Activated T-cell treated with anti-CD3 and anti-CD28 coated beads, Interleukin-2, amount 50 U/mL, for 4 hours (primary cell): ENCODE results near the gene SLC7A6OS. TPM values are rescaled to one million over a fixed set of nuclear protein-coding genes. Genes with fewer than 3 reads are reported as not detected.

Source experiments
- ATAC-seq, 2 donors: fragments of 200-7000 bp; cut with Tn5 transposase; one replicate each; pipeline ENCODE4 v1.10.0; 2021
- DNase-seq: peaks from one replicate; pipeline ENCODE4 v3.0.0-alpha.2; 2020
- H3K27me3 Mint-ChIP-seq: one replicate; pipeline ENCODE4 v1.8.0; 2021; ENCODE audit warnings: low read depth, mixed read lengths
- H3K36me3 Mint-ChIP-seq: one replicate; pipeline ENCODE4 v1.8.0; 2022; ENCODE audit warnings: mixed read lengths; ENCODE audit not compliant: insufficient read depth
- H3K4me1 Mint-ChIP-seq: one replicate; pipeline ENCODE4 v1.8.0; 2021; ENCODE audit warnings: low read depth, mixed read lengths
- H3K4me3 Mint-ChIP-seq: one replicate; pipeline ENCODE4 v1.8.0; 2021; ENCODE audit warnings: mild to moderate bottlenecking, moderate library complexity, mixed read lengths
- H3K9me3 Mint-ChIP-seq: one replicate; pipeline ENCODE4 v1.8.0; 2021; ENCODE audit warnings: mixed read lengths
- total RNA-seq, 3 donors: library from RNA; stranded (reverse); gene quantifications; one replicate each; pipeline ENCODE4 v1.2.1, GENCODE V29; 2021

Gene SLC7A6OS
- total RNA-seq, 3 donors from 2014 or later, result 19.0 to 27.6 (median 21.5) TPM

DNA sequence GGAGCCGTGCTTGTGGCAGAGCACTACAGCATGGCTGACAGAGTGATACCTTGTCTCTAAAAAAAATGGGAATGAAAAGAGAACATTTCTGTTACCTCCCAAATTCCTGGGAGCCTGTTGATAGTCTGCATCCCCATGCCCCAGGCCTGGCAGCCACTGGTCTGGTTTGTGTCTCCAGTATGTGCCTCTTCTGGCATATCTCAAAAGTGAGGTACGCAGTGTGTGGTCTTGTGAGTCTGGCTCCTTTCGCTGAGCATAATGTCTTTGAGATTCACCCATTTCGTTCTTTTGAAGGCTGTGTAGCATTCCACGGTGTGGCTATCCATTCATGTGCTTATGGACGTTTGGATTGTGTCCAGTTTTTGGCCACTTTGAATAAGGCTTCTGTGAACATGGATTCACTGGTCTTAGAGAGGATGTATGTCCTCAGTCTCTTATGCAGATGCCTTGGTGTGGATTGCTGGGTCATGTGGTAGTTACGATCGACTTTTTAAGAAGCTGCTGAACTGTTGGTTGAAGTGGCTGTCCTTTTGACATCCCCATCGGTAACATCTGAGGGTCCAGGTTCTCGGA lies 39.2 kb upstream of the SLC7A6OS start:
- Mint-ChIP-seq H3K27me3 (no peaks in the 10 kb centered on the region), H3K36me3 (peaks cover 55% of the 10 kb centered on the region), H3K4me3 (no peak overlapping the region)

DNA sequence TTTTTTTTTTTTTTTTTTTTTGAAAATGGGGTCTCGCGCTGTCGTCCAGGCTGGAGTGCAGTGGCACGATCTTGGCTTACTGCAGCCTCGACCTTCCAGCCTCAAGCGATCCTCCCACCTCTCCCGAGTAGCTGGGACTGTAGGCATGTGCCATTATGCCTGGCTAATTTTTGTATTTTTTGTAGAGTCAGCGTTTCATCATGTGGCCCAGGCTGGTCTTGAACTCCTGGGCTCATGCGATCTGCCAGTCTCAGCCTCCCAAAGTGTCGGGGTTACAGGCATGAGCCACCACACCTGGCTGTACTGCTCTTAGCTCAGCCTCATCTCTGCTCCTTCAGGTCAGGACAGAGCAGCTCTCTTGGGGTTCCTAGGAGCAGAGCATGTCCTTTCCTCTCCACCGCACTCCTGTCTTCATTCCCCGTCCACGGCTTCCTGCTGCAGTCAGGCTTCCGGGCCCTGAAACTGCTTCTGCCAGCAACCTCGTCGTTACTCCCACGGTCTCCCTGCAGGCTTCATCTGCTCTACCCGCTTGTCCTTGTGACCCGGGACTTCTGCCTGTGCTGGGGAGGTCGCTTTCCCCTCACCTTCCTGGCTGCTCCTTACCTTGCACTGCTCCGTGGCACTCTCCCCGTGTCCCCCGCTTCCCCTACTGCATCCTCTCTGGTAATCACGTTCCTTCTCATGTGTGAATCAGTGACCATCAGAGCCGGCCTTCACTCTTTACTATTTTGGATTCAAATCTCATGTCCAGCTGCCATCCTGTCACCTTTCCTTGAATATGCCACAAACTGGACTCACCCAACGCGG lies 38.1 kb upstream of the SLC7A6OS start:
- H3K27me3 Mint-ChIP-seq, result no peaks in the 10 kb centered on the region
- ATAC-seq, result no peak
- peaks cover 3% of the 10 kb centered on the region for H3K4me1 Mint-ChIP-seq
- H3K36me3 Mint-ChIP-seq, result peaks cover 51% of the 10 kb centered on the region
- H3K9me3 Mint-ChIP-seq, result no peaks in the 10 kb centered on the region
- DNase-seq, result no peak
- no peak overlapping the region for H3K4me3 Mint-ChIP-seq

More for the DNA sequence above, 39.2 kb upstream of the SLC7A6OS start:
- no peak for DNase-seq
- peaks cover 4% of the 10 kb centered on the region for H3K4me1 Mint-ChIP-seq
- H3K9me3 Mint-ChIP-seq, result no peaks in the 10 kb centered on the region
- ATAC-seq, result no peak

DNA sequence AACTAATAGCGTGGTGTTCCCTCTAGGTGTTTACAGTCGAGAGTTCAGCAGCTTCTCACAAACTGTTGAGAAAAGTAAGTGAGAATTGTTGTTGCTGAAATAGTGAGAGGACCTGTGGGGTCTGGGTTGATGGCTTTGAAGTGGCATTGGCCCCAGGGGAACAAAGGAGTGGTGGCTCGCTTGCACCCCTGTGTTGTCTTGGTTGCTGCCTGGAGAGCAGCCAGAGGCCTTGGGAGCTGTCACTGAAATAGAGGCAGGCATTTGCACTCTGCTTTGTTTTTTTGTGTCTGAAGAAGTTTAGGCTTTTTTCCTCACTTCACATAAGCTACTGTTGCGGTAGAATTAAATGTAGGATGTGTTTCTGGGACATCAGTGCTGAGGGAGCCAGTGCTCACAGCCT lies 36.9 kb upstream of the SLC7A6OS start:
- no peak for ATAC-seq
- Mint-ChIP-seq H3K4me1 (peaks cover 3% of the 10 kb centered on the region), H3K9me3 (no peaks in the 10 kb centered on the region), H3K36me3 (peaks cover 50% of the 10 kb centered on the region), H3K4me3 (no peak overlapping the region), H3K27me3 (no peaks in the 10 kb centered on the region)
- DNase-seq, result no peak

DNA sequence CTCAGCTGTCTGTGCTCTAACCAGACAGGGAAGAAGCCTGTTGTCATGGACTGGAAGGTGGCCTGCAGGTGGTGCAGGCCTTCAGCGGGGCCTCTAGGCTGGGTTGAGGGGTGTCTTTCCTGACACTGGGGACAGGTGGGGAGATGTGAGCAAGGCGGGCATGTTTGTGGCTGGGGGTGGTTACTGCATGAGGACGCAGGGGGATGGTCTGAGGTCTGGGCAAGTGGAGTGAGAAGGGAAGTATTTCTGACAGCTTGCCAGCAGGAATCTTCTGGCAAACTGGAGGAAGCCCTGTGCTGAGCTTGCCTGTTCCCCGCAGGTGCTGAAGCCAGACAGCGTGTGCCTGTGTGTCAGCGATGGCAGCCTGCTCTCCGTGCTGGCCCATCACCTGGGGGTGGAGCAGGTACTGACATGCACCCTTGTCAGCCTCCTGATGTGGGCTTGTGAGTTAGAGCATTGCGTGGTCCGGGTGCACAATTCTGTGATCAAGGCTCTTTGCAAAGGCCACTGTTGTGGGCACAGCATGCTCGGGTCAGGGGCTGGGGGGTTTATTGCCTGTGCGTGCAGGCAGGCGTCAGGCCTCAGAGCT lies 36.2 kb upstream of the SLC7A6OS start:
- Mint-ChIP-seq H3K9me3 (no peaks in the 10 kb centered on the region), H3K4me3 (no peak overlapping the region), H3K36me3 (peaks cover 50% of the 10 kb centered on the region), H3K4me1 (peaks cover 3% of the 10 kb centered on the region), H3K27me3 (no peaks in the 10 kb centered on the region)
- DNase-seq (no peak), ATAC-seq (no peak)

DNA sequence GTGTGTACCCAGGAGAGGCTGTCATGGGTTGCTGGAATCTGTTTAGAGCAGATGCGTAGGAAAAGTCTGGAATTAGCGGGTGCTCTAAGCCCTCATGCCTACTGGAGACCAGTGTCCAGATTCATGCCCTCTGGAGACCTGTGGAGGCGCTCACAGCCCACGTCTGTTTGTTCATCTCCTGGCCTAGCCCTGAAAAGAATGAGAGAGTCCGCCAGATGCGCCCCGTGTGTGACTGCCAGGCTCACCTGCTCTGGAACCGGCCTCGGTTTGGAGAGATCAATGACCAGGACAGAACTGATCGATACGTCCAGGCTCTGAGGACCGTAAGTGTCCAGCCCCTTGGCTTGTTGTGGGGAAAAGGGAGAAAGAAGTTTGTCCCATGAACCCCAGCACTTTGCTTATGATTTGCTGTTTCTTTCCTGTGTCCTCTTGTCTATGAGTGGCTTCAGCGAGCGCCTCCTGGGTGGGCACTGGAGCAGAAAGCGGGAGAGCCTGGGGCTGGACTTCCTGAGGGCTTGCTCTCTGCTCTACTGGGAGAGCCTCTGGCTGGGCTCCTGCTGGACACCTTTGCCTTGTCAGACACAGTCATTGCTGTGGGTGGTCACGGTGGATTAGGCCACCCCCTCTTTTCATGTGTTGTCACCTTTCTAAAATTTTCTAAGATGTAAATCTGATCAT lies 35.4 kb upstream of the SLC7A6OS start:
- H3K4me1 Mint-ChIP-seq, result peaks cover 3% of the 10 kb centered on the region
- H3K27me3 Mint-ChIP-seq, result no peaks in the 10 kb centered on the region
- ATAC-seq, result no peak
- no peak overlapping the region for H3K4me3 Mint-ChIP-seq
- H3K9me3 Mint-ChIP-seq, result no peaks in the 10 kb centered on the region
- DNase-seq, result no peak
- peaks cover 48% of the 10 kb centered on the region for H3K36me3 Mint-ChIP-seq

DNA sequence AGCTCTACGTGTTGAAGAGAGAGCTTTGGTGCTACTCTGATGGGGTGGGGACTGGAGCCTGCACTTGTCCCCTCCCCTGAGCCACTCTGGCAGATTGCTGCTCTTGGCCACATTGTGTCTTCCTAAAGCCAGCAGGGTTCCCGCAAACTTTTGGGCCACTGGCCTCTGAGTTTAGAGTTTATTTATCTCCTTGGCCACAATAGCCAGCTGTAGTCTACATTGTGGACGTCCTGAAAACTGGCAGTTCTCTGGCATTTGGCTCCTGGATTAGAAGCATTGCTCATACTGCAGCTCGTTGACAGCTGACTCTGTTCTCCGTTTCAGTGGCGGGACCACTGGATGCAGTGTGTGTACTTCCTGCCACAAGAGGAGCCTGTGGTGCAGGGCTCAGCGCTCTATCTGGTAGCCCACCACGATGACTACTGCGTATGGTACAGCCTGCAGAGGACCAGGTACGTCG lies 34.6 kb upstream of the SLC7A6OS start:
- H3K9me3 Mint-ChIP-seq, result no peaks in the 10 kb centered on the region
- H3K4me1 Mint-ChIP-seq, result peaks cover 3% of the 10 kb centered on the region
- ATAC-seq (peak; percentile 51 to 67), DNase-seq (no peak)
- no peaks in the 10 kb centered on the region for H3K27me3 Mint-ChIP-seq
- peaks cover 51% of the 10 kb centered on the region for H3K36me3 Mint-ChIP-seq
- H3K4me3 Mint-ChIP-seq, result no peak overlapping the region

DNA sequence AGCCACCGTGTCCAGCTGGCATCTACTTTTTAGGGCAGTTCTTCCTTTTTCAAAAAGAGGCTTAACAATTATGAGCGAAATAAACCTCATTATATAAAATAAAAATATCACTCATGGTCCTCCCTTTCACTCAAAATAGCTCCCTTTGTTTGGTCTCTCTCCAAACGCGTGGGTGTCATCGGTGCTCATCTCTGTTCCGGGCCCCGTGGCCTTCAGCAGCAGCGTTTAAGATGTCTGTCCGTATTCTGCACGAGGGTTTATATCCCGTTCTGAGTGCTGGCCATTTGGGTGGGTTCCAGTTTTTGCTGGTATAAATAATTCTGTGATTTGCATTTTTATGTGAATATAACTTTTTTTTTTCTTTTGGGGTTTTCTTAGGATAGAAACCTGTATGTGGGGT lies 33.5 kb upstream of the SLC7A6OS start:
- ATAC-seq (no peak), DNase-seq (no peak)
- peaks cover 55% of the 10 kb centered on the region for H3K36me3 Mint-ChIP-seq
- H3K4me3 Mint-ChIP-seq, result no peak overlapping the region
- H3K9me3 Mint-ChIP-seq, result no peaks in the 10 kb centered on the region
- H3K4me1 Mint-ChIP-seq, result peaks cover 3% of the 10 kb centered on the region
- no peaks in the 10 kb centered on the region for H3K27me3 Mint-ChIP-seq

DNA sequence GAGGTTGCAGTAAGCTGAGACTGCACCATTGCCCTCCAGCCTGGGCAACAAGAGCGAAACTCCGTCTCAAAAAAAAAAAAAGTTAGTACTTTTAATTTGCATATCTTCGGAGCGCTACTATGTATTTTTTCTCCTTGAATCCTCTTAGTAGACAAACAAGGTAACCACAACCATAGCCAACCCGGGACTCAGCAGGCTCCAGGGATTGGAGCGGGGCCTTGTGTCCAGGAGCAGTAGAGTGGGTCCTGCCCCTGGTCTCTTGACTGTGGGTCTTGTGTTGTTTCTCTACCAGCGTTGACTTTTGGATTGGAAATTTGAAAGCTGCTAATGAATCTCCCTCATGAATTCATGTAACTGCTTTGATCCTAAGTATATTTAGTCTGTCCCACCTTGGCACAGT lies 32.4 kb upstream of the SLC7A6OS start:
- peaks cover 3% of the 10 kb centered on the region for H3K4me1 Mint-ChIP-seq
- H3K36me3 Mint-ChIP-seq, result peaks cover 53% of the 10 kb centered on the region
- no peaks in the 10 kb centered on the region for H3K9me3 Mint-ChIP-seq
- H3K27me3 Mint-ChIP-seq, result no peaks in the 10 kb centered on the region
- DNase-seq, result no peak
- no peak overlapping the region for H3K4me3 Mint-ChIP-seq
- no peak for ATAC-seq

DNA sequence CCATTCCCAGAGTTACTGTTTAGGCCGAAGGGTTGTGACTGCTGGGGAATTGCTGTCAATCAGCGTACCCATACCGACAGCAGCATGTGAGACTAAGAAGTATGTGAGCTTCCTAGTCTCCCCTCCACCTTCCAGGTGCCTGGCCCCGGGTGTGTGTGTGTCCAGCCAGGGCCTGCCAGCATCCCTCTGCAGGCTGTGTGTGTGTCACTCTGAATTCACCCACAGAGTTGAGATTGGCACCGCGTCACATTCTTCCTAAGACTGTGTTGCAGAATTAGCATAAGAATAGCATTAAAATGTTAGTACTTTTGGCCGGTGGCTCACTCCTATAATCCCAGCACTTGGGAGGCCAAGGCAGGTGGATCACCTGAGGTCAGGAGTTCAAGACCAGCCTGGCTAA lies 31.9 kb upstream of the SLC7A6OS start:
- ATAC-seq, result no peak
- DNase-seq, result no peak
- no peak overlapping the region for H3K4me3 Mint-ChIP-seq
- no peaks in the 10 kb centered on the region for H3K9me3 Mint-ChIP-seq
- no peaks in the 10 kb centered on the region for H3K27me3 Mint-ChIP-seq
- peaks cover 3% of the 10 kb centered on the region for H3K4me1 Mint-ChIP-seq
- H3K36me3 Mint-ChIP-seq, result peaks cover 53% of the 10 kb centered on the region

DNA sequence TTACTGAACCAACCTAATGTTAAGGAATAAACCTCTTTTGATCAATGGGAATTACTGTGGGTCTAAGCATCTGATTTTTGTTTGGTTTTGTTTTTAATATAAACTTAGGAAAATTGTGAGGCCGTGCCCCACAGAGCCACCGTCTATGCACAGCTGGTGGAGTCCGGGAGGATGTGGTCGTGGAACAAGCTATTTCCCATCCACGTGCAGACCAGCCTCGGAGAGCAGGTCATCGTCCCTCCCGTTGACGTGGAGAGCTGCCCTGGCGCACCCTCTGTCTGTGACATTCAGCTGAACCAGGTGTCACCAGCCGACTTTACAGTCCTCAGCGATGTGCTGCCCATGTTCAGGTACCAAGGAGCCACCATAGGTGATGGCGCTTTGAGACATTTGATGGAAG lies 28.5 kb upstream of the SLC7A6OS start:
- DNase-seq (no peak), ATAC-seq (no peak)
- H3K4me1 Mint-ChIP-seq, result no peaks in the 10 kb centered on the region
- peaks cover 36% of the 10 kb centered on the region for H3K36me3 Mint-ChIP-seq
- no peak overlapping the region for H3K4me3 Mint-ChIP-seq
- H3K27me3 Mint-ChIP-seq, result no peaks in the 10 kb centered on the region
- H3K9me3 Mint-ChIP-seq, result no peaks in the 10 kb centered on the region

DNA sequence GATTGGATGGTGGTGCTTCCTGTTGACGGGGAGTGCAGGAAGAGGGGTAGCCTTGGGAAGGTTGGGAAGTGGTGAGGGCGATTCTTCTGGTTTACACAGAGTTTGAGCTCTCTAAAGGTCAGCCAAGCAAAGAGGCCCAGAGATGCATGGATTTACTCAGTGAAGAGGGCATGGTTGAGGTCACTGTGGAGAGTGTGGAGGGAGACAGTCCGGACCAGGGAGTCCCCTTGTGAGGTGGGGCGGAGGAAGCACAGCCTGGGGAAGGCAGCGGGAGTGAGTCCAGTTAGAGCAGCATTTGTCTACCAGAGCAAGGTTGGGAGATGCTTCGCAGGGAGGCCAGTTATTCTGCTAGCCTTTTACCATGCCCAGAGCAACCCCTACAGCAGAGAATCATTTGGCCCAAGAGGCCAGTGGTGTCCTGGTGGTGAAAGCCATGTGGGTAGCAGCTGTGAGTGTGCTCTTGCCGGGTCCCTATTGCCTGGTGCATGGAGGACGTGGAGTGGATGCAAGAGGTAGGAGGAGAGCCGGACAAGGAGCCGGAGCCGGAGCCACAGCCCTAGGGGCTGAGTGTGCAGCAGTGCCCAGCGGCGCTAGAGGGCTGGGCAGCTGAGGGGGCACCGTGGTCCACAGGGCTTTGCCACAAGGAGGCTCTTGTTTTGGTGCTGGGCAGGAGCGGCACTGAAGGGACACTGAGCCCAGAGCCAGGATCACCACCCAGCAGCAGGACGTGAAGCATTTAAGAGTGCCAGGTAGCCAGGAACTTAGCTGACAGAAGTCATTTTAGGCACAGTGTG lies 27.8 kb upstream of the SLC7A6OS start:
- DNase-seq, result no peak
- no peaks in the 10 kb centered on the region for H3K27me3 Mint-ChIP-seq
- no peaks in the 10 kb centered on the region for H3K4me1 Mint-ChIP-seq
- no peaks in the 10 kb centered on the region for H3K9me3 Mint-ChIP-seq
- no peak for ATAC-seq
- H3K4me3 Mint-ChIP-seq, result no peak overlapping the region
- H3K36me3 Mint-ChIP-seq, result peaks cover 39% of the 10 kb centered on the region

DNA sequence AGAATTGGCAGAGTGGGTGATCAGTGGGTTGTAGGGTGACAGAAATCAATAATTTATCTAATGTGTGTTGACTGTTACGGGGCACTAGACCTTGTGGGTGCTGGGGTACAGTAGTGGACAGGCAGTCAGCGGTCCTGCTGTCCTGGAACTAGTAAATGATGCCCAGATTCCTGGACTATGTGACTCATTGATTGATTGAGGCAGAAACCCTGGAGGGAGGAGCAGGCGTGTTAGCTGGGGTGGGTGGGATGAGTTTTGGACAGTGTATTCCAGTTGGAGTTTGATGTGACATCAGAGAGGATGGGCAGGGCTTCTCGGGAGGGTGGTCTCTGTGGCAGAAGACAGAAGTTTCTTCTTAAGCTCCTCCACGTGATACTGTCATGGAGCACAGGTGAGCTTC lies 24.4 kb upstream of the SLC7A6OS start:
- Mint-ChIP-seq H3K4me3 (no peak overlapping the region), H3K9me3 (no peaks in the 10 kb centered on the region), H3K36me3 (peaks cover 33% of the 10 kb centered on the region), H3K4me1 (peaks cover 11% of the 10 kb centered on the region), H3K27me3 (no peaks in the 10 kb centered on the region)
- DNase-seq (no peak), ATAC-seq (no peak)

DNA sequence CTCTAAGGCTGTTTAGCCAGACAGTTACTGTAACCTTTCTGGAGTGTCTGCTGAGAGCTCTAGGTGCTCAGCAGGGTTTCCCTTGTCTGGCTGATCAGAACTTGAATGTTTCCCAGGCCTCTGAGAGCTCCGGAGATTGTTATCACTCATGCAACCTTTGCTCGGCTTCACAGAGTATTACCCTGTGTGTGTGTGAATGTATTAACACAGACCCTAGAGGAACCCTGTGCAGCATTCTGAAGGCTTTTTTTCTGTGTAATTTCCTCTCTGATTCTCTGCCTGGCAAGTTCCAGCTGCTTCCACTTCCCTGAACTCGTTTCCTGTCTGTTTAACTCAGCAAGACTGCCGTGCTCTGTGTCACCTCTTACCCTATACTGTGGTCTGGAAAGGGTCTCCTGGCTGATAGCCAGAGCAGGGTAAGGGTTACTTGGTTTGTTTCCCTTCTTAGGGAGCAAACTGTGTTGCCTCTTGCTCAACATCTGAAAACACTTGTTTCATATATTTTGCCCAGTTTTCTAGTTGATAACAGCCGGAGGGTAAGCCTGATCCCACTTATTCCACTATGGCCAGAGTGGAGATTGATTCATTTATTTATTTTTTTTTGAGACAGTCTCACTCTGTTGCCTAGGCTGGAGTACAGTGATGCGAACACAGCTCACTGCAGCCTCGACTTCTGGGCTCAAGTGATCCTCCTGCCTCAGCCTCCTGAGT lies 21.8 kb upstream of the SLC7A6OS start:
- no peak overlapping the region for H3K4me3 Mint-ChIP-seq
- H3K36me3 Mint-ChIP-seq, result peaks cover 16% of the 10 kb centered on the region
- peaks cover 14% of the 10 kb centered on the region for H3K4me1 Mint-ChIP-seq
- peak in 1 of 2 donors; percentile 29 for ATAC-seq
- no peaks in the 10 kb centered on the region for H3K27me3 Mint-ChIP-seq
- H3K9me3 Mint-ChIP-seq, result no peaks in the 10 kb centered on the region
- no peak for DNase-seq
